NK-92 treated with Interleukin-12 subunit alpha and Interleukin-12 subunit beta, amount 100 ng/mL, for 24 hours (cell line): ENCODE measurements around the gene TMEM239.

Source experiments
- DNase-seq: peaks from one replicate; lab custom pipeline; 2025; lab: John Stamatoyannopoulos, UW

The TMEM239 gene

DNA sequence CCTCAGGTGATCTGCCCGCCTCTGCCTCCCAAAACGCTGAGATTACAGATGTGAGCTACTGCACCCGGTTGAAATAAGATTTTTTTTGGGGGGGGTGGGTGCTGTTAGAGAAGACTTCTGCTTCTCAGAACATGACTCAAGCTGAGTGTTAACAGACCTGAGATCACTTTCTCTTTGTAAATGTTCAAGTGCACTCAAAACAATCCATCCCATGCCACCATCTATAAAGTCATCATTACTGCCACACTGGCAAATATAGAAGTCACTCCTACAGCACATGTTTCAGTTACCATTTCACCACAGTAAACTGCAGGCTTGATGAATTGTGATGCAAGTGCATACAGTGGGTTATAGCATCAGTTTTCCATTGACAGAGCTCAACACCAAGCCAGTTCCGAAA is 33.4 kb downstream of the TMEM239 start:
- no peak for DNase-seq

DNA sequence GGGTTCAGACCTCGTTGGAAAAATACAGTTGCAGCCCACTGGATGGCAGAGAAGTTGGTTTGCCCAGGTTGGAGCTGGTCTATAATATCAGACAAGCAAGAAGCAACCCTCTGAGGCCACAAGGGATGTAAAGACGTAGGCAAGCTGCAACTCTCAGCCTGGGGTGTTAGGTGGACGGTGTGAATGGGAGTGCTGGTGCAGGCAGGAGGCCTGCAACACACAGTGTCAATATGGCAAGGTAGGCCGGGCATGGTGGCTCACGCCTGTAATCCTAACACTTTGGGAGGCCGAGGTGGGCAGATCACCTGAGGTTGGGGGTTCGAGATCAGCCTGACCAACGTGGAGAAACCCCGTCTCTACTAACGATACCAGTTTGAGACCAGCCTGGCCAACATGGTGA is 34.9 kb downstream of the TMEM239 start:
- DNase-seq, result no peak

DNA sequence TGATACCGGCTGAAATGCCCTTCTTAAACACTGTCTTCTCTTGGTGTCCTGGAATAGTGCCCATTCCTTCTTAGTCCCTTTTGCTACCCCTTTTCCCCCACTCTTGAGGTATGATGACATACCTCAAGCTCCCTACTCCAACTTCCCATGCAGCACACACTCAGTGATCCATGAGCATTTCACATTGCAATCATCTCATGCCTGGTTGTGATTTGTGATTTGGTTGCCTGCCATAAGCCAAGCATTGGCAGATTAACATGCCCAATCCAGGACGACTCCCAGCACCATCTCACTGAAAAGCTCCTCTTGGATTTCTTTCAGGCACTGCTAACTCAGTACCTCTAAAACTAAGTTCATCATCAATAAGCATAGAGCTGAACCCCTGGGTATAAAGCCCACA is 42.4 kb downstream of the TMEM239 start:
- DNase-seq, result no peak

- no peak for DNase-seq
Measured at GRCh38 chr20:2859330-2860121, 43.4 kb downstream of the TMEM239 start.

DNA sequence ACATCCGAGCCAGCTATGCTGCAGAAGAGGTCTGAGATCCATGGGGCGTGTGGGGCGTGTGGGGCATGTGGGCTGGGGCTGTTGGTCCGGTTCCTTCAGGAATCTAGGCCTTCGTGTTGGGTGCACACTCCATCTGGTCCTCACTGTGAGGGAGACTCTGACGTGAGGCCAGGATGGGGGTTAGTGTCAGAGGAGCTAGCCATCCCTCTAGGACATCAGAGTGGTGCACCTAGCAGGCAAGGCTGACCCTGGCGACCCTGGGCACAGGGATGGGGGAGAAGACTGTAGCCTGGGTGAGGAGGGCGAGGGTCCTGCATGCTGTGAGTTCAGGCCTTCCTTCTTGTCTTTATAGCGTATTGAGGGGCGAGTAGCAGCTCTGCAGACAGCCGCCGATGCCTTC is 48.5 kb downstream of the TMEM239 start:
- DNase-seq, result no peak

GRCh38 chr20:2865101-2865500 is 48.9 kb downstream of the TMEM239 start:
- DNase-seq, result no peak

DNA sequence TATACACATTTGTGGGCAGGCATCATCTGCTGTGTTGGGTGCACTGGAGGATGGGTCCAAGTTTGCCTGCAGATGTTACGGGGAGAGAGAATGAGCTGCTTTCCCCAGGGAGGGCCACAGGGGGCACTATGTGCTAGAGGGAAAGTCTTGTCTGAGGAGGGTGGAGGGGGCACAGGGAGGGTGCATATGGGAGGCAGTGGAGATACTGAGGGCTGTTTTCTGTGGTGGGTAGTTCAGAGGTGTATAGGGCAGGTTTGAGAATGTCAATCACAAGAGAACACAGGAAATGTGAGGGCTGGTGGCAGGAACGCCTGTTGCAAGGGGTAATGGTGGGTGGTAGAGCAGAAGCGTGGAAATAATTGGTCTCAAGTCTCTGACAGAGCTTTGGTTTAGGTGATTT is 49.5 kb downstream of the TMEM239 start:
- no peak for DNase-seq

GRCh38 chr20:2866236-2866635 is 50.1 kb downstream of the TMEM239 start:
- DNase-seq, result no peak

DNA sequence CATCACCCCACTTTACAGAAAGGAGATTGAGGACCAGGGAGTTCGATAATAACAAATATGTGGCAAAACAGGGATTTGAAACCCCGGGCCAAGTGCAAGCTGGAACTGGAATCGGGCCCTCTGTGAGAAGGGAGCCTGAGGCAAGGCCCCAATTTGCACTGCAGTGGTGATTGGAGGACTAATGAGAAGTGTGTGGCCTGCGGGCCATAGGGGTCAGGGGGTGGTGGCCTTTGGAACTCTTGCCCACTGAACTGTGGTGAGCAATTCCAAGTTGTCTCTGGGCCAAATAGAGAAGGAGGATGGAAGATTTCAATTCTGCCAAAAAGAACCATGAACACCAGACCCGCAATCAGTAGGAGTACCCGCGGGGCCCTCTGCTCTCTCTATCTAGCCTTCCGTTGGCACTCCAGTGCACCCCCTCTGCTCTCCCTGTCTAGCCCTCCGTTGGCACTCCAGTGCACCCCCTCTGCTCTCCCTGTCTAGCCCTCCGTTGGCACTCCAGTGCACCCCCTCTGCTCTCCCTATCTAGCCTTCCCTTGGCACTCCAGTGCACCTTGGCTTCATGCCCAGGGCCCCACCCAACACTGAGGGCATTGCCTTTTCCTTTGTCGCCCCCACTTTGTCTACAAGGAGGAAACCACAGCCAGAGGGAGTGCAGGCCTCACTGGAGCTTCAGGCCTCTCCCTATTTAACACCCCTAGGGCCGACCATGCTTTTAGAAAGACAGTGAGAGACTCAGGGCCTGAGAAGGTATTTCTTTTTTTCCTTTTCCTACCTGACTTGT is 51.1 kb downstream of the TMEM239 start:
- no peak for DNase-seq
